Psoas muscle (tissue), 8 donors: Measurements from ENCODE around the gene TIGD7. TPM values are rescaled to one million over a fixed set of nuclear protein-coding genes. Genes with fewer than 3 reads are reported as not detected.

Experiments used
- ATAC-seq, 4 donors: fragments of 200-7000 bp; cut with Tn5 transposase; one replicate each; pipeline ENCODE4 v1.9.1; 2020; ENCODE audit warnings: moderate library complexity in 3 of 4, mild to moderate bottlenecking in 2 of 4
- DNase-seq, 2 donors: peaks; one replicate each; pipeline ENCODE4 v3.0.0-alpha.2; 2020
- H3K27ac ChIP-seq: fragments of 200-600 bp; one replicate; pipeline ENCODE4 v1.8.0; 2022
- H3K27me3 ChIP-seq, 3 donors: fragments of 200-600 bp in 1 of 3; one replicate each; pipeline versions ENCODE4 v1.6.1 to v1.8.0; 2013 to 2022; ENCODE audit warnings: low read length in 2 of 3, mild to moderate bottlenecking in 2 of 3, moderate library complexity in 1 of 3; ENCODE audit not compliant: insufficient read depth in 3 of 3
- H3K36me3 ChIP-seq, 2 donors: fragments of 200-600 bp in 1 of 2; one replicate each; pipeline versions ENCODE4 v1.6.1 to v1.8.0; 2013 to 2022; ENCODE audit warnings: low read depth in 1 of 2, mild to moderate bottlenecking in 1 of 2, moderate library complexity in 1 of 2; ENCODE audit not compliant: insufficient read depth in 1 of 2
- H3K4me1 ChIP-seq: fragments of 200-600 bp; one replicate; pipeline ENCODE4 v1.8.0; 2022
- H3K4me3 ChIP-seq: fragments of 200-600 bp; one replicate; pipeline ENCODE4 v1.8.0; 2022; ENCODE audit warnings: mild to moderate bottlenecking
- H3K9me3 ChIP-seq: fragments of 200-600 bp; one replicate; pipeline ENCODE4 v1.8.0; 2022
- WGBS, 3 donors: extraction: QIAGEN DNeasy Blood & Tissue Kit; methylation state at CpG; one replicate each; pipeline versions ENCODE4 v1.1.6 to v1.1.7; 2013; 5-methylcytosine and 5-hydroxymethylcytosine counted together
- intact Hi-C, 2 donors: fragments of 100-400 bp; cut with DNase I; formaldehyde crosslinking; loops; one replicate each; pipeline versions ENCODE4 v1.11.0 to v1.14.2; 2022
- polyA plus RNA-seq, 3 donors: library from polyadenylated mRNA; stranded (reverse); fragments of 200-250 nt; gene quantifications; one replicate each; pipeline ENCODE4 v1.2.3, GENCODE V29; 2013
- total RNA-seq, 4 donors: library from RNA; stranded (reverse); fragmentation: NEBNext Ultra II Directional in 2 of 4; extraction: Animal tissue kit (Norgen Biotek cat#: 25700) in 2 of 4; gene quantifications; one replicate each; pipeline versions ENCODE4 v1.2.1 to v1.2.4, GENCODE V29; 2021 to 2023
- TF ChIP-seq, protein P1 (sequence below): fragments of 200-600 bp; IDR thresholded peaks from one replicate; pipeline ENCODE4 v1.8.0; 2022; ENCODE audit warnings: antibody characterized with exemption
- donor health status: healthy with polysubstance abuse.
- donor health status: DM: no; HTN: no; CAD: no; lungs with moderate emphysema.
- donor health status: Bipolar disorder and iron deficiency.
- donor health status: healthy.
- donor health status: DM: yes; HTN: yes; CAD: no.
- donor health status: DM: no; HTN: no; CAD: no.
- donor health status: DM: no; HTN: no; CAD: no.
- donor health status: DM: yes; HTN: yes; CAD: no.

The TIGD7 gene
- total and polyA plus RNA-seq, 7 donors = 3.1 to 9.4 (median 6.4) TPM

DNA sequence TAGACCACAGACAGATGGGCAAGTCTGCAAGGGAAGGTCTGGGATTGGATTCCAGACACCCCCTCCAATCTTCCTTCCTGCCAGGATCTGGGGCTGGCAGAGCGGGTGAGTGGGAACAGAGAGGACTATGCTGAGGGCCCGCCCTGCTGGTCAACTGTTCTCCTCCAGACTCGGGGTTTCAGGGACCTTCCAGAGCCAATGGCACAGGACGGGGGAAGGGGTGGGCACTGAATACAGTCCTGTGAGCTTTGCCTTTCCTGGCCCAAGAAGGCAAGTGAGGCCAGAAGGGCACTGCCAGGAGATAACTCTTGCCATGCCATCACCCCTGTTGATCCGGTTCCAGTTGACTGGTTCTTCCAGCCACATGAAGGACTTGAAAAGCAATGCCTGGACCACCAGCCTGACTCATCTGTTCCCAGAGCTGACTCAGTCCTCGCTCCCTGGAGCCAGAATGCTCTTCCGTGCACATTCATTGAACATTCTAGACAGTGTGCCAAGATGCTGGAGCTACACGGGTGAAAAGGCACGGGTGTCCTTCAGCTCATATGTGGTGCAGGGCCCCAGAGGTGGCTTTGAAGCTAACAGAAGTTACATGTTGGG, 48.3 kb downstream of the TIGD7 start:
- ATAC-seq (no peak), DNase-seq (no peak)
- H3K27me3 ChIP-seq = peaks cover 0 to 10% (median 9%) of the 10 kb centered on the region in 3 donors
- intact Hi-C loops = no loop called here
- no peak overlapping the region for H3K27ac ChIP-seq
- H3K4me1 ChIP-seq = no peaks in the 10 kb centered on the region
- WGBS, 3 donors = 36 to 46% (median 42%) methylated on average over 9 of the region's 9 CpGs
- H3K36me3 ChIP-seq = no peaks in the 10 kb centered on the region
- H3K4me3 ChIP-seq = no peak overlapping the region
- H3K9me3 ChIP-seq = no peaks in the 10 kb centered on the region
- TF ChIP-seq, protein P1, sequence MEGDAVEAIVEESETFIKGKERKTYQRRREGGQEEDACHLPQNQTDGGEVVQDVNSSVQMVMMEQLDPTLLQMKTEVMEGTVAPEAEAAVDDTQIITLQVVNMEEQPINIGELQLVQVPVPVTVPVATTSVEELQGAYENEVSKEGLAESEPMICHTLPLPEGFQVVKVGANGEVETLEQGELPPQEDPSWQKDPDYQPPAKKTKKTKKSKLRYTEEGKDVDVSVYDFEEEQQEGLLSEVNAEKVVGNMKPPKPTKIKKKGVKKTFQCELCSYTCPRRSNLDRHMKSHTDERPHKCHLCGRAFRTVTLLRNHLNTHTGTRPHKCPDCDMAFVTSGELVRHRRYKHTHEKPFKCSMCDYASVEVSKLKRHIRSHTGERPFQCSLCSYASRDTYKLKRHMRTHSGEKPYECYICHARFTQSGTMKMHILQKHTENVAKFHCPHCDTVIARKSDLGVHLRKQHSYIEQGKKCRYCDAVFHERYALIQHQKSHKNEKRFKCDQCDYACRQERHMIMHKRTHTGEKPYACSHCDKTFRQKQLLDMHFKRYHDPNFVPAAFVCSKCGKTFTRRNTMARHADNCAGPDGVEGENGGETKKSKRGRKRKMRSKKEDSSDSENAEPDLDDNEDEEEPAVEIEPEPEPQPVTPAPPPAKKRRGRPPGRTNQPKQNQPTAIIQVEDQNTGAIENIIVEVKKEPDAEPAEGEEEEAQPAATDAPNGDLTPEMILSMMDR = no peak

DNA sequence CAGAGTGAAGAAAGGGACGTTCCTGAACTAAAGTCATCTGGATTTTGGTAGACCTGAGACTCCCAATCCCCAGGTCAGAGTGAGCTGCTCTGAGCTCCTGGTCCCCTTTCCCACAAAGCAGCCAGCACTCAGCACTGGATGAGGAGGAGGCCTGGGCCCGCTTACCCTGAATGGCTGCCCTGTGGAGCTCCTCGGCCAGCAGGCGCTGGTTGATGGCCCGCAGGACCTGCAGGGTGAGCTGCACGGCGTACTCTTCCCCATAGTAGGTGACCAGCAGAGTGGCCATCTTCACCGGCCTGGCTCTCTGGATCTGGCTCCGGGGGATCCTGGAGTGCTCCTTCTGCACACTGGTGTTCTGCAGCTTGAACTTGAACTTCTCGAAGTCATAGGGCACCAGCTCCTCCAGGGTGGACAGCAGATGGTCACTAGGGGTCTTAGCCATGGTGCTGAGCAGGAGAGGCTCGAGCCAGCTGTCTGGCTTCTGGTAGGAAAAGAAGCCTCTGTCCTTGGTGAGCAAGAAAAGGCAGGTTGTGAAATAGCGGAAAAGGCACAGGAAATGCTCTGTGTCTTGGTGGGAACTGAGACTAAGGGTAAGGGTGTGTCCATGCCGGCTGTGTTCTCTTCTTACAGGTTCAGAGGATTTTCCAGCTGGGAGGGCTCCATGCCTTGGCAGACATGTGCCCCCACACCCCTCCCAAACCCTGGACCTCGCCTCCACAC, 48.9 kb downstream of the TIGD7 start, which contains the start of gene MEFV:
Gene MEFV, minus strand, starts transcription at position 488 of the 720 bp plus-strand sequence. Its CDS starts 46 bp downstream, at position 442.
- 67 to 73% (median 73%) methylated on average over 14 of the region's 14 CpGs for WGBS, 3 donors
- no peaks in the 10 kb centered on the region for H3K9me3 ChIP-seq
- TF ChIP-seq, protein P1 = no peak
- DNase-seq = no peak
- H3K27ac ChIP-seq = no peak within 1 kb of the TSS
- intact Hi-C loops = no loop called here
- no peaks in the 10 kb centered on the region for H3K36me3 ChIP-seq
- H3K27me3 ChIP-seq = peaks cover 0 to 10% (median 9%) of the 10 kb centered on the region in 3 donors
- ATAC-seq = peak in 1 of 4 donors; percentile 28
- H3K4me3 ChIP-seq = peak within 1 kb of the TSS; percentile 15
- no peaks in the 10 kb centered on the region for H3K4me1 ChIP-seq

DNA sequence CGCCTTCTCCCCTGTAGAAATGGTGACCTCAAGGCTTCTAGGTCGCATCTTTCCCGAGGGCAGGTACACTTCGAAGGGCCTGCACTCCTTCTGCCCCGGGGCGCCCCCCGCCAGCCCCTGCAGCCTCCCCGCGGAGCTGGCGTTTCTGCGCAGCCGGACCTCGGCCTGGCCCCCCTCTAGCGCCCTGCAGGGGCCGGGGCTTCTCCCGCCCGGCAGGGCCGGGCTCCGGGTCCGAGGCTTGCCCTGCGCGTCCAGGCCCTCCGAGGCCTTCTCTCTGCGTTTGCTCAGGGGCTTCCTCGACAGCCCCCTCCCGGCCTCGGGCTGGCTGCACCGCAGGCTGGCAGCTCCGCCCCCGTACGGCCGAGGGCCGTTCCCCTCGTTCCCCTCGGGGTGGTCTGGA, 50.9 kb downstream of the TIGD7 start:
- WGBS, 3 donors = 40 to 49% (median 44%) methylated on average over 23 to 35 of the region's 35 CpGs
- TF ChIP-seq, protein P1 = no peak
- Histone ChIP-seq H3K4me3 (no peak overlapping the region), H3K4me1 (no peaks in the 10 kb centered on the region), H3K36me3 (no peaks in the 10 kb centered on the region), H3K9me3 (no peaks in the 10 kb centered on the region), H3K27me3 (peaks cover 0 to 10% (median 9%) of the 10 kb centered on the region in 3 donors), H3K27ac (no peak overlapping the region)
- ATAC-seq (no peak), DNase-seq (no peak)
- intact Hi-C loops = no loop called here

GRCh38 chr16:3252967-3253366, 52.3 kb downstream of the TIGD7 start:
- TF ChIP-seq, protein P1 = no peak
- Histone ChIP-seq H3K4me3 (no peak overlapping the region), H3K36me3 (no peaks in the 10 kb centered on the region), H3K27me3 (peaks cover 0 to 10% (median 9%) of the 10 kb centered on the region in 3 donors), H3K27ac (no peak overlapping the region), H3K4me1 (no peaks in the 10 kb centered on the region), H3K9me3 (no peaks in the 10 kb centered on the region)
- intact Hi-C loops = no loop called here
- WGBS, 3 donors = 66 to 75% (median 71%) methylated on average over 4 of the region's 4 CpGs
- no peak for ATAC-seq
- DNase-seq = no peak
